Fibroblast of skin of left quadriceps (primary cell): ENCODE measurements around the gene TENT5A.
"Not testable (repeated sequence)": the region's sequence is repeated elsewhere in the genome, so short reads cannot be mapped to it uniquely, and the experiment has no call there.

ENCODE experiments used
- DNase-seq, 2 experiments: peaks; one replicate each; pipeline ENCODE4 v3.0.0-alpha.2; 2013; ENCODE audit warnings: low read depth in 2 of 2

Gene TENT5A

GRCh38 chr6:81752084-81752920, at the start of gene TENT5A:
Gene TENT5A (minus strand): TSS chr6:81752681. CDS start chr6:81752141, 540 bp downstream.
- DNase-seq: peak; percentile 80 to 83

- no peak for DNase-seq
These were observed 49.0 kb upstream of the TENT5A start for GRCh38 chr6:81801489-81801888.

- DNase-seq: no peak
These were observed 48.2 kb upstream of the TENT5A start for GRCh38 chr6:81800666-81801065.

- DNase-seq: no peak
These were observed 46.8 kb upstream of the TENT5A start for GRCh38 chr6:81799323-81799722.

- no peak for DNase-seq
These were observed 45.1 kb upstream of the TENT5A start for GRCh38 chr6:81797591-81797990.

GRCh38 chr6:81795890-81796289, 43.4 kb upstream of the TENT5A start:
- DNase-seq: no peak

- peak; percentile 20 for DNase-seq
These were observed 41.5 kb upstream of the TENT5A start for GRCh38 chr6:81793821-81794475.

GRCh38 chr6:81792826-81793225, 40.3 kb upstream of the TENT5A start:
- DNase-seq: no peak

- no peak for DNase-seq
These were observed 39.3 kb upstream of the TENT5A start for GRCh38 chr6:81791756-81792155.

- no peak for DNase-seq
These were observed 37.6 kb upstream of the TENT5A start for GRCh38 chr6:81790034-81790433.

GRCh38 chr6:81789291-81789690, 36.8 kb upstream of the TENT5A start:
- DNase-seq: no peak

GRCh38 chr6:81788748-81789147, 36.3 kb upstream of the TENT5A start:
- DNase-seq: no peak

- no peak for DNase-seq
These were observed 35.0 kb upstream of the TENT5A start for GRCh38 chr6:81787313-81788068.

- no peak for DNase-seq
These were observed 33.7 kb upstream of the TENT5A start for GRCh38 chr6:81786150-81786549.

GRCh38 chr6:81785377-81785776, 32.9 kb upstream of the TENT5A start:
- DNase-seq: no peak

- no peak for DNase-seq
These were observed 31.4 kb upstream of the TENT5A start for GRCh38 chr6:81783893-81784292.

GRCh38 chr6:81781624-81782023, 29.1 kb upstream of the TENT5A start:
- DNase-seq: no peak

GRCh38 chr6:81777586-81778268, 25.2 kb upstream of the TENT5A start:
- DNase-seq: no peak

GRCh38 chr6:81776219-81776618, 23.7 kb upstream of the TENT5A start:
- not testable (repeated sequence) for DNase-seq

- DNase-seq: no peak
These were observed 22.1 kb upstream of the TENT5A start for GRCh38 chr6:81774542-81774941.

GRCh38 chr6:81773887-81774286, 21.4 kb upstream of the TENT5A start:
- DNase-seq: no peak

GRCh38 chr6:81772741-81773140, 20.3 kb upstream of the TENT5A start:
- DNase-seq: no peak
